Brain pericyte (primary cell): ENCODE data around the gene ZNF235.
"Not testable (repeated sequence)": the region's sequence is repeated elsewhere in the genome, so short reads cannot be mapped to it uniquely, and the experiment has no call there.

ENCODE experiments used
- DNase-seq: peaks from one replicate; pipeline ENCODE4 v3.0.0-alpha.2; 2012; ENCODE audit warnings: low read depth, low spot score

Gene ZNF235

GRCh38 chr19:44304659-44305193 is at the start of gene ZNF235:
ZNF235 (minus strand) TSS chr19:44305025; CDS start chr19:44303404, 1,621 bp downstream.
- DNase-seq = peak; percentile 81

GRCh38 chr19:44346556-44346955 is 41.7 kb upstream of the ZNF235 start:
- DNase-seq = no peak

- no peak for DNase-seq
Measured at GRCh38 chr19:44345959-44346358, 41.1 kb upstream of the ZNF235 start.

GRCh38 chr19:44344255-44344654 is 39.4 kb upstream of the ZNF235 start:
- no peak for DNase-seq

GRCh38 chr19:44341794-44342193 is 37.0 kb upstream of the ZNF235 start:
- DNase-seq = no peak

- not testable (repeated sequence) for DNase-seq
Measured at GRCh38 chr19:44334639-44335038, 29.8 kb upstream of the ZNF235 start.

GRCh38 chr19:44332145-44332544 is 27.3 kb upstream of the ZNF235 start:
- DNase-seq = no peak

- DNase-seq = no peak
Measured at GRCh38 chr19:44315883-44316282, 11.1 kb upstream of the ZNF235 start.

- DNase-seq = no peak
Measured at GRCh38 chr19:44313231-44313630, 8.4 kb upstream of the ZNF235 start.

GRCh38 chr19:44308011-44308410 is 3.2 kb upstream of the ZNF235 start:
- no peak for DNase-seq

- DNase-seq = no peak
Measured at GRCh38 chr19:44306283-44306682, 1.5 kb upstream of the ZNF235 start.

- no peak for DNase-seq
Measured at GRCh38 chr19:44305457-44305856, 632 bp upstream of the ZNF235 start.

GRCh38 chr19:44303976-44304568 is 753 bp downstream of the ZNF235 start:
- DNase-seq = no peak

- no peak for DNase-seq
Measured at GRCh38 chr19:44303320-44303719, 1.5 kb downstream of the ZNF235 start.

GRCh38 chr19:44284968-44285367 is 19.9 kb downstream of the ZNF235 start:
- no peak for DNase-seq

- DNase-seq = no peak
Measured at GRCh38 chr19:44282846-44283245, 22.0 kb downstream of the ZNF235 start.

GRCh38 chr19:44280916-44281315 is 23.9 kb downstream of the ZNF235 start:
- no peak for DNase-seq

GRCh38 chr19:44278181-44278690 is 26.6 kb downstream of the ZNF235 start:
- no peak for DNase-seq

- DNase-seq = no peak
Measured at GRCh38 chr19:44277331-44277730, 27.5 kb downstream of the ZNF235 start.

GRCh38 chr19:44260695-44261446 is 44.0 kb downstream of the ZNF235 start:
- no peak for DNase-seq

GRCh38 chr19:44260343-44260681 is 44.5 kb downstream of the ZNF235 start:
- no peak for DNase-seq

GRCh38 chr19:44258835-44259413 is 45.9 kb downstream of the ZNF235 start:
- DNase-seq = no peak

GRCh38 chr19:44258136-44258535 is 46.7 kb downstream of the ZNF235 start:
- no peak for DNase-seq
